HCT116 (cell line): ENCODE measurements around the gene GPD1L. TPM values are rescaled to one million over a fixed set of nuclear protein-coding genes. Genes with fewer than 3 reads are reported as not detected.

Experiments used
- ATAC-seq: fragments of 200-7000 bp; cut with Tn5 transposase; 2 replicates; pipeline ENCODE4 v1.9.1; 2020; ENCODE audit warnings: mild to moderate bottlenecking, moderate library complexity
- BruUV-seq: library from RNA; stranded (reverse); fragments of 400-500 nt; replicated peaks from 2 replicates; lab custom pipeline; 2021; lab: Mats Ljungman, UMichigan
- CTCF ChIA-PET: fragments of 300-600 bp; sonication (Branson Sonifier 250); formaldehyde crosslinking; loops from one replicate; lab custom pipeline; 2021; ENCODE audit warnings: antibody characterized with exemption; lab: Charles Lee
- POLR2A ChIA-PET: fragments of 300-600, 350-600 bp; sonication (Branson Sonifier 250); formaldehyde crosslinking; loops from one replicate; lab custom pipeline; 2021; ENCODE audit warnings: antibody characterized with exemption; lab: Charles Lee
- RAD21 ChIA-PET, 2 experiments: fragments of 300-600 bp; sonication (Branson Sonifier 250); formaldehyde crosslinking; loops; one replicate each; lab custom pipeline; 2023; ENCODE audit warnings: low total read pairs in 2 of 2; ENCODE audit not compliant: uncharacterized antibody in 2 of 2, unreplicated experiment in 2 of 2, low non-redundant PET in 1 of 2; lab: Charles Lee
- DNase-seq: peaks from one replicate; pipeline ENCODE4 v3.0.0-alpha.2; 2010; ENCODE audit warnings: low read depth, low spot score
- H2AFZ ChIP-seq: fragments of 200-600 bp; shearing (Covaris generic), sonication (generic); 2 replicates; pipeline ENCODE4 v1.6.1; 2017; ENCODE audit warnings: low read depth, mixed run types, mixed read lengths, antibody characterized with exemption, low read length; ENCODE audit not compliant: poor library complexity, severe bottlenecking
- H3K27ac ChIP-seq: 2 replicates; pipeline ENCODE4 v1.5.1; 2012; ENCODE audit warnings: low read depth, low read length
- H3K27me3 ChIP-seq: fragments of 200-600 bp; sonication (generic); 2 replicates; pipeline ENCODE4 v1.6.1; 2016; ENCODE audit warnings: mixed run types, low read length, mixed read lengths; ENCODE audit not compliant: insufficient read depth
- H3K36me3 ChIP-seq, 2 experiments: fragments of 200-500 bp in 1 of 2; fragments of 200-600 bp in 1 of 2; sonication (Bioruptor generic) in 1 of 2; sonication (generic) in 1 of 2; 2 replicates each; pipeline versions ENCODE4 v1.5.1 to v1.6.1; 2014 to 2016; ENCODE audit warnings: low read length in 2 of 2, inconsistent platforms in 1 of 2, mixed read lengths in 1 of 2, mixed run types in 1 of 2; ENCODE audit not compliant: insufficient read depth in 2 of 2, control insufficient read depth in 1 of 2
- H3K4me1 ChIP-seq, 2 experiments: fragments of 200-600 bp in 1 of 2; sonication (generic) in 1 of 2; 2 replicates each; pipeline versions ENCODE4 v1.5.1 to v1.6.1; 2012 to 2017; ENCODE audit warnings: low read length in 2 of 2, inconsistent platforms in 1 of 2, mild to moderate bottlenecking in 1 of 2, mixed read lengths in 1 of 2, mixed run types in 1 of 2, moderate library complexity in 1 of 2; ENCODE audit not compliant: insufficient read depth in 2 of 2, control insufficient read depth in 1 of 2
- H3K4me2 ChIP-seq: fragments of 200-600 bp; sonication (generic); 2 replicates; pipeline ENCODE4 v1.6.1; 2017; ENCODE audit warnings: mixed run types, low read length, mixed read lengths
- H3K4me3 ChIP-seq, 2 experiments: fragments of 200-600 bp in 1 of 2; sonication (generic) in 1 of 2; replicated peaks in 1 of 2; 2 replicates each; pipeline ENCODE4 v1.5.1; 2011 to 2016; ENCODE audit warnings: low read length in 2 of 2, control low read depth in 1 of 2, low read depth in 1 of 2, mild to moderate bottlenecking in 1 of 2, mixed read lengths in 1 of 2, mixed run types in 1 of 2
- H3K79me2 ChIP-seq: fragments of 200-600 bp; sonication (generic); 2 replicates; pipeline ENCODE4 v1.6.1; 2017; ENCODE audit warnings: mild to moderate bottlenecking, mixed run types, low read length, moderate library complexity, mixed read lengths; ENCODE audit not compliant: insufficient read depth
- H3K9ac ChIP-seq: fragments of 200-600 bp; sonication (generic); 2 replicates; pipeline ENCODE4 v1.6.1; 2016; ENCODE audit warnings: low read length, mixed read lengths
- H3K9me2 ChIP-seq: fragments of 200-600 bp; sonication (generic), shearing (Covaris generic); 2 replicates; pipeline ENCODE4 v1.6.1; 2017; ENCODE audit warnings: mixed run types, mild to moderate bottlenecking, moderate library complexity; ENCODE audit not compliant: insufficient read depth
- H3K9me3 ChIP-seq, 2 experiments: fragments of 200-500 bp in 1 of 2; fragments of 200-600 bp in 1 of 2; sonication (Bioruptor generic) in 1 of 2; sonication (generic) in 1 of 2; 2 replicates each; pipeline ENCODE4 v1.6.1; 2014 to 2017; ENCODE audit warnings: low read length in 2 of 2, mixed read lengths in 2 of 2, inconsistent platforms in 1 of 2, low read depth in 1 of 2, mild to moderate bottlenecking in 1 of 2, mixed run types in 1 of 2, moderate library complexity in 1 of 2; ENCODE audit not compliant: control insufficient read depth in 1 of 2, insufficient read depth in 1 of 2
- H4K20me1 ChIP-seq: fragments of 200-600 bp; sonication (generic), shearing (Covaris generic); 2 replicates; pipeline ENCODE4 v1.6.1; 2017; ENCODE audit warnings: mixed run types, mild to moderate bottlenecking, moderate library complexity; ENCODE audit not compliant: insufficient read depth
- ATF3 ChIP-seq: IDR thresholded peaks from 2 replicates; pipeline ENCODE4 v1.6.1; 2012
- CBX3 ChIP-seq: IDR thresholded peaks from 2 replicates; pipeline ENCODE4 v1.6.1; 2012; ENCODE audit warnings: low read depth
- CEBPB ChIP-seq: IDR thresholded peaks from 2 replicates; pipeline ENCODE4 v1.6.1; 2012; ENCODE audit warnings: low read depth
- CTCF ChIP-seq, 3 experiments: fragments of 200-600 bp in 1 of 3; sonication (generic) in 1 of 3; IDR thresholded peaks in 2 of 3; conservative IDR thresholded peaks in 1 of 3; 2 replicates each; pipeline ENCODE4 v1.5.1; 2012 to 2017; ENCODE audit warnings: low read depth in 2 of 3, low read length in 2 of 3, antibody characterized with exemption in 1 of 3, borderline replicate concordance in 1 of 3, control low read depth in 1 of 3, mild to moderate bottlenecking in 1 of 3, mixed read lengths in 1 of 3, mixed run types in 1 of 3, moderate library complexity in 1 of 3; ENCODE audit not compliant: insufficient read depth in 1 of 3
- EGR1 ChIP-seq: IDR thresholded peaks from 2 replicates; pipeline ENCODE4 v1.6.1; 2012; ENCODE audit warnings: low read depth
- EZH2phosphoT487 ChIP-seq: fragments of 200-600 bp; IDR thresholded peaks from 2 replicates; pipeline ENCODE4 v1.6.1; 2018; ENCODE audit warnings: antibody characterized with exemption, borderline replicate concordance
- FOSL1 ChIP-seq: IDR thresholded peaks from 2 replicates; pipeline ENCODE4 v1.6.1; 2012; ENCODE audit warnings: low read depth
- JUND ChIP-seq: IDR thresholded peaks from 2 replicates; pipeline ENCODE4 v1.6.1; 2012
- POLR2A ChIP-seq: IDR thresholded peaks from 2 replicates; pipeline ENCODE4 v1.7.0; 2011; ENCODE audit warnings: borderline replicate concordance; ENCODE audit not compliant: insufficient read depth, insufficient read length; ENCODE audit errors: extremely low read depth
- RAD21 ChIP-seq: IDR thresholded peaks from 2 replicates; pipeline ENCODE4 v1.6.1; 2012; ENCODE audit warnings: low read depth, mild to moderate bottlenecking
- SIN3A ChIP-seq: IDR thresholded peaks from 2 replicates; pipeline ENCODE4 v1.6.1; 2012; ENCODE audit warnings: low read depth
- SRF ChIP-seq: IDR thresholded peaks from 2 replicates; pipeline ENCODE4 v1.6.1; 2012; ENCODE audit warnings: low read depth
- TCF7L2 ChIP-seq: IDR thresholded peaks from 2 replicates; pipeline ENCODE4 v1.7.0; 2011; ENCODE audit warnings: borderline replicate concordance, inconsistent platforms; ENCODE audit not compliant: insufficient read depth, insufficient read length; ENCODE audit errors: extremely low read depth
- YY1 ChIP-seq: IDR thresholded peaks from 2 replicates; pipeline ENCODE4 v1.6.1; 2011; ENCODE audit warnings: low read length, low read depth, moderate library complexity, mild to moderate bottlenecking; ENCODE audit not compliant: insufficient replicate concordance; ENCODE audit errors: extremely low read depth
- ZBTB33 ChIP-seq: IDR thresholded peaks from 2 replicates; pipeline ENCODE4 v1.6.1; 2011; ENCODE audit warnings: mild to moderate bottlenecking, low read length, moderate library complexity; ENCODE audit not compliant: insufficient replicate concordance; ENCODE audit errors: extremely low read depth
- ZFX ChIP-seq: fragments of 450-650 bp; IDR thresholded peaks from 2 replicates; pipeline ENCODE4 v1.6.1; 2017
- ZNF274 ChIP-seq: fragments of 200-500 bp; sonication (Bioruptor generic); IDR thresholded peaks from 2 replicates; pipeline ENCODE4 v1.6.1; 2014; ENCODE audit warnings: mild to moderate bottlenecking, low read depth, low read length, inconsistent platforms
- intact Hi-C: fragments of 100-400 bp; cut with micrococcal nuclease; formaldehyde crosslinking; loops from 2 replicates; pipeline ENCODE4 v1.10.0; 2022
- total RNA-seq: library from RNA; stranded (reverse); gene quantifications from one replicate; pipeline ENCODE4 v1.2.1, GENCODE V29; 2021; ENCODE audit not compliant: unreplicated experiment
- TF ChIP-seq, protein P1 (sequence below): IDR thresholded peaks from 2 replicates; pipeline ENCODE4 v1.6.1; 2012
- TF ChIP-seq, protein P2 (sequence below): IDR thresholded peaks from 2 replicates; pipeline ENCODE4 v1.6.1; 2012; ENCODE audit warnings: low read depth

Gene GPD1L
- total RNA-seq, 1 experiment from 2014 or later = 21.9 TPM

DNA sequence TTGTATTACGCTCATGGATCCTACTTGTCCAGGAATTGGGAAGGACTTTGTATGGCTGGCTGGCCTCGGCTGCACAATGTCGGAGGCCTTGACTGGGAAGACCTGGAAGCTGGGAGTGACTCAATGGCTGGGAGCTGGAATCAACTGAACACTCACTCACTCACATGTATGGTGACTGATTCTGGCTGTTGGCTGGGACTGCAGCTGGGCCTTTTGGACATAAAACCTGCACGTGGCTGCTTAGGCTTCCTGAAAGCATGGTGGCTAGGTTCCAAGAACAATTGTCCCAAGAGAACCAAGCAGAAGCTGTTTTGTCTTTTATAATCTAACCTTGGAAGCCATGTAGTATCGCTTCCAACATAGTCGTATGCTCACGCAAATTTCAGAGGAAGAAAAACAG lies 94.1 kb downstream of the GPD1L start:
- H4K20me1 ChIP-seq = no peaks in the 10 kb centered on the region
- no peak for DNase-seq
- H3K4me3 ChIP-seq = no peak overlapping the region
- BruUV-seq = no TSS peak
- no peaks in the 10 kb centered on the region for H3K79me2 ChIP-seq
- no peak overlapping the region for H3K27ac ChIP-seq
- TF ChIP-seq JUND = no peak
- no peak for TF ChIP-seq SRF
- TF ChIP-seq, protein P1, sequence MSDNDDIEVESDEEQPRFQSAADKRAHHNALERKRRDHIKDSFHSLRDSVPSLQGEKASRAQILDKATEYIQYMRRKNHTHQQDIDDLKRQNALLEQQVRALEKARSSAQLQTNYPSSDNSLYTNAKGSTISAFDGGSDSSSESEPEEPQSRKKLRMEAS = no peak
- no peak for TF ChIP-seq ZNF274
- no peak for TF ChIP-seq EGR1
- TF ChIP-seq EZH2phosphoT487 = no peak
- TF ChIP-seq ZFX = no peak
- TF ChIP-seq POLR2A = no peak
- no peak for TF ChIP-seq CTCF (IDR thresholded peaks at IDR 0.05 in 2 of 3, conservative IDR thresholded peaks at IDR 0.05 in 1 of 3; ENCODE audit: borderline replicate concordance in 1 of 3, insufficient read depth in 1 of 3, low read depth in 2 of 3, low read length in 2 of 3)
- TF ChIP-seq TCF7L2 = no peak
- TF ChIP-seq SIN3A = no peak
- no peak for TF ChIP-seq YY1
- TF ChIP-seq ATF3 = no peak
- TF ChIP-seq, protein P2, sequence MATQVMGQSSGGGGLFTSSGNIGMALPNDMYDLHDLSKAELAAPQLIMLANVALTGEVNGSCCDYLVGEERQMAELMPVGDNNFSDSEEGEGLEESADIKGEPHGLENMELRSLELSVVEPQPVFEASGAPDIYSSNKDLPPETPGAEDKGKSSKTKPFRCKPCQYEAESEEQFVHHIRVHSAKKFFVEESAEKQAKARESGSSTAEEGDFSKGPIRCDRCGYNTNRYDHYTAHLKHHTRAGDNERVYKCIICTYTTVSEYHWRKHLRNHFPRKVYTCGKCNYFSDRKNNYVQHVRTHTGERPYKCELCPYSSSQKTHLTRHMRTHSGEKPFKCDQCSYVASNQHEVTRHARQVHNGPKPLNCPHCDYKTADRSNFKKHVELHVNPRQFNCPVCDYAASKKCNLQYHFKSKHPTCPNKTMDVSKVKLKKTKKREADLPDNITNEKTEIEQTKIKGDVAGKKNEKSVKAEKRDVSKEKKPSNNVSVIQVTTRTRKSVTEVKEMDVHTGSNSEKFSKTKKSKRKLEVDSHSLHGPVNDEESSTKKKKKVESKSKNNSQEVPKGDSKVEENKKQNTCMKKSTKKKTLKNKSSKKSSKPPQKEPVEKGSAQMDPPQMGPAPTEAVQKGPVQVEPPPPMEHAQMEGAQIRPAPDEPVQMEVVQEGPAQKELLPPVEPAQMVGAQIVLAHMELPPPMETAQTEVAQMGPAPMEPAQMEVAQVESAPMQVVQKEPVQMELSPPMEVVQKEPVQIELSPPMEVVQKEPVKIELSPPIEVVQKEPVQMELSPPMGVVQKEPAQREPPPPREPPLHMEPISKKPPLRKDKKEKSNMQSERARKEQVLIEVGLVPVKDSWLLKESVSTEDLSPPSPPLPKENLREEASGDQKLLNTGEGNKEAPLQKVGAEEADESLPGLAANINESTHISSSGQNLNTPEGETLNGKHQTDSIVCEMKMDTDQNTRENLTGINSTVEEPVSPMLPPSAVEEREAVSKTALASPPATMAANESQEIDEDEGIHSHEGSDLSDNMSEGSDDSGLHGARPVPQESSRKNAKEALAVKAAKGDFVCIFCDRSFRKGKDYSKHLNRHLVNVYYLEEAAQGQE = no peak
- no peak for TF ChIP-seq FOSL1
- TF ChIP-seq CBX3 = no peak
- TF ChIP-seq ZBTB33 = no peak
- no peak for TF ChIP-seq CEBPB
- TF ChIP-seq RAD21 = no peak
- no peaks in the 10 kb centered on the region; the same call in 1 of the 2 replicates for H3K27me3 ChIP-seq
- ATAC-seq = no peak
- intact Hi-C loops = no loop called here
- no peak overlapping the region for H2AFZ ChIP-seq
- no peak overlapping the region for H3K4me2 ChIP-seq
- no peak overlapping the region for H3K9ac ChIP-seq
- ChIA-PET RAD21 (no interaction called here), POLR2A (no interaction called here), CTCF (no interaction called here)
- no peaks in the 10 kb centered on the region for H3K9me2 ChIP-seq
- no peaks in the 10 kb centered on the region for H3K9me3 ChIP-seq
- no peaks in the 10 kb centered on the region for H3K36me3 ChIP-seq
- peaks cover 7 to 8% of the 10 kb centered on the region in 2 experiments; a peak in 3 of 4 replicates for H3K4me1 ChIP-seq
